CD4-positive, alpha-beta T cell treated with Interleukin-17A for 4 hours (primary cell): ENCODE results near the gene INHBC.
A peak's percentile ranks its signal among the peaks of the same experiment; 100 is the strongest.
"Not testable (repeated sequence)": the region's sequence is repeated elsewhere in the genome, so short reads cannot be mapped to it uniquely, and the experiment has no call there.

Source experiments
- DNase-seq: peaks from one replicate; pipeline ENCODE4 v3.0.0-alpha.2; 2020; ENCODE audit warnings: mixed read lengths

Gene INHBC

DNA sequence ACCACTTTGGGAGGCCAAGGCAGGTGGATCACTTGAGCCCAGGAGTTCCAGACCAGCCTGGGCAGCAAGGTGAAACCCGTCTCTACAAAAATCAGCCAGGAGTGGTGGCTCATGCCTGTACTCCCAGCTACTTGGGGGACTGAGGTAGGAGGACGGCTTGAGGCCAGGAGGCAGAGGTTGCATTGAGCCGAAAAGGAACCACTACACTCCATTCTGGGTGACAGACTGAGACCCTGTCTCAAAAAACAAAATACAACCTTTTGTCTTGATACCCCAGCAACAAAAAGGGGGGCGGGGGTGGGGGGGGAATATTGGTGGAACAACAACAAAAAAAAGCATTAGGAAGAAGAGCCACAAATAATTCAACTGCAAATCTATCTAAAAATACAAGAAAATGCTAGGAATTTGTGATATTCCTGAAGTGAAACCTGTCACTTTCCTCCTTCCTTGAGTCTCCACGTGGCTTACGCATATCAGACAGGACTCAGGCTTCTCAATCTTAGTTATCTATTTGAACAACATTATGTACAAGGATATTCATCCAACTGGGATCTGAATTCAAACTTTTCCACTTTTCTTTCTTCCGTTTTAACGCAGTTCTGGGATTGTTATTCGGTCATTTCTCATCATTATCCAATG lies 5.0 kb upstream of the INHBC start:
- DNase-seq, result no peak

DNA sequence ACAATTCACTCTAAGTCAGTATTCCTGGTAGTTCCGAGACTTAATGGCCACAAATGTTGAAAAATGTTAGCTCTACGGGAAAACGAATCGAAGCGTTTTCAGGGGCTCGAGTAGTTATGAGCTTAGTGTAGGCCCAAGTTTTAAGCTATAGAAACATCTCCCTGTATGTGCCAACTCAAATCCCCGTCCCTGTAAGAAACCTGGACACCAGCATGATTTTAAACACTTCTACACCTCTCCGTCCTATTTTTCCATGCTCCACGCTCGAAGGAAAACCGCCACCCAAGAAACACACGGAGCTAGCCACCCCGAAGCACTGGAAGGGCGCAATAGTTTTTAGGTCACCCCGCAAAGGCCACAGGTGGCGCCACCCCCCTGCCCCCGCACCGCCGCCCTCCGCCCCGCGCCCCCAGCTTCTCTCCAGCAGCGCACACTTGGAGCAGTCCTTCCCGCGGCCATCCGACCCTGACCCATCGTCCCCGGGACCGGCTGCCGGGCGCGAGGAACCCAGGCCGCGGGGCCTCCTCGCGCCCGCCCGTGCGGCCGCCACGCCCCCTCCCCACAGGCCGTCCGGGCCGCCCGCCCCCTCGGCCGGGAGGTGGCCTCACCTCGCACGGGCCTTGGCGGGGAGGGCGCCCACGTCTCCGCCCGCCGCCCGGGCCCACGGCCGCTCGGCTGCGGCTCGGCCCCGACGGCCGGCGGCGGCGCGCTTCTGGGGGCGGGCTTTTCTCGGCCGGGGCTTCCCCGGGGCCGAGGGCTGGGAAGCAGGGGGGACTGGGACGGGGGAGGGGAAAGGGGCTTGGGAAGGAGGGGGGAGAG lies 4.3 kb upstream of the INHBC start:
- DNase-seq, result no peak

DNA sequence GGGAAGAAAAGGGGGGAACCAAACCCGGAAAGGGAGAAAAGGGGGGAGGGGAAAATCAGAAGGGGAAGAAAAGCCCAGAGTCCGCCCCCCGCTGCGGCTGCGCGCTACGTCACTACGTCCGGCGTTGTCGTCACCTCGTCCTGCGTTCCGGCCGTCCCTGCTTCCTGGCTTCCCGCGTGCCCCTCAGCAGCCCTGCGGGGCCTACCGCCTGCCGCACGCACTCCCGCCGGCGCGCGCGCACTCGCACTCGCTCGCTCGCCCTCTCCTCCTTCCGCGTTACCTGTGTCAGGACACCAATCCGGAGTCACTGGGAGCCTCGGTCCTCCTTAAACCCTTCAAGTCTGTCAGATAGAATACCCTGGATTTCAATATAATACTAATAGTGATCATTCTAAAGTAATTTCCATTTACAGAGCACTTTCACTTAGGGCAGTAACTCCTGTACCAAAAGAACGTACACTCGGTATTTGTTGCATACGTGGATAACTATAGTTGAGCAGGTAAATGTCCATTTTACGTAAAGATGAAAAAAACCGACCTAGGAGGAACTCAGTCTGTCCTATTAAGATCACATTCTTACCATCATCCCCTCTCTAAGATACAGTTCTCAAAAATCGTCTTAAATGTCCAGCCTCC lies 3.5 kb upstream of the INHBC start, which contains the start of gene R3HDM2:
Gene R3HDM2 (minus strand): TSS at position 113 of the 636 bp plus-strand sequence. CDS start 120,615 bp downstream, outside the sequence.
- peak; percentile 97 for DNase-seq

DNA sequence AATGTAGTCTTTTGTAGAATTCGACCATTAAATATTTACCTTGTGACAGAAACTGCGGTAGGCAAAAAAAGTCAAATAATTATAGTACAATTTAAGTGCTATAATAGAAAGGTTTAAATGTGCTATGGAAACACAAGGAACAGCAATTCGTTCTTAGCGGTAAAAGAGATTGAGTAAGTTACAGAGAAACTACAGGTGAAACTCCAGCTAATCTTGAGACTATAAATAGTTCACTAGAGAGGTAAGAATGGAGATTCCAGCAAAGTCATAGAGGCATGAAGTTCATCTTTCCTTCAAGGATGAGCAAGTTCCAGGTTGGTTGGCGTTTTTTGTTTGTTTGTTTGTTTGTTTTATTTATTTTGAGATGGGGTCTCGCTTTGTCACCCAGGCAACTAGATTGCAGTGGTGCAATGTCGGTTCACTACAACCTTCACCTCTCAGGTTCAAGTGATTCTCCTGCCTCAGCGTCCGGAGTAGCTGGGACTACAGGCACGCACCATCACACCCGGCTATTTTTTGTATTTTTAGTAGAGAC lies 2.9 kb upstream of the INHBC start:
- DNase-seq, result no peak

DNA sequence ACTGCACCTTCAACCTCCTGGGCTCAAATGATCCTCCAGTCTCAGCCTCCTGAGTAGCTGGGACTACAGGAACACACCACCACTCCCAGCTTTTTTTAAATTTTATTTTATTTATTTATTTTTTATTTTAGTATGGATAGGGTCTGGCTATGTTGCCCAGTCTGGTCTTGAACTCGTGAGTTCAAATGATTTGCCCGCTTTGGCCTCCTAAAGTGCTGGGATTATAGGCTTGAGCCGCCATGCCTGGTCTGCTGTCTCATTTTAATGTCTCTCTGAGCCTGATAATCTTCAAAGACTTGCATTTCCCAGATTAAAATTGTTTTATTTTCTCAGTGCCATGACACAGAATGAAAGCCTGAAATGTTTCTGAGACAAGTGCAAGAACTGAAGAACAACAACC lies 1.2 kb upstream of the INHBC start:
- DNase-seq, result no peak

DNA sequence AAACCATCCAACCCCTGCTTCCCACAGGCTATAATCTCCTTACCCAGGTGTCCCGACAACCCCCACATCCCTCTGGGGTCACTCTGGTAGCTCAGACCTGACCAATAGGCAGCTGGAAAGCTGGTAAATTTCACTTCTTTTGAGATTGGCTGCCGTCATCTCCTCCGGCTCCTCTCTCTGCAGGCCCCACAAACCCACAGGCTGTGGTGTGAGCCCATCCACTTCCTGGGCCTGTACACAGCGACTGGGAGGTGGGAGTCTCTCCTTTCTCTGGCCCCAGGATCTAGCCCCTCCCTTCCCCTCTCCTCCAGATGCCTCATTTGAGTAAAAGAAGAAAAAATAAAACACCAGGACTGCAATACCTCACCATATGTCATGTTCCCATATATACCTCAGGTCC lies 709 bp downstream of the INHBC start:
- DNase-seq, result no peak

DNA sequence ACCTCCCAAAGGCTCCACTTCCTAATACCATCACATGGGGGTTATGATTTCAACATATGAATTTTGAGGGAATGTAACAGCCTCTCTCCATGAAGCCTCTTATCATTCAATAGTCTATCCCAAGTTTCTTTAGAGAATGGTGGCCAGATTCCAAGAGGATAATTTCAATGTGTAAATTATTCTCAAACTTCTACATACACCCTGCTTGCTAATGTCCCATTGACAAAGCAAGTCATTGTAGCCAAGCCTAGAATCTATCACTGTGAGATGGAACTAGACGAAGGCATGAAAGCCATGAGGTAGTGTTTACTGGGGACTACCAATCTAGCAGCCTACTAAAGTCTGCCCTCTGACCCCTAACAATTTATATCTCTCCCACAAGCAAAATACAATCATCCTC lies 3.8 kb downstream of the INHBC start:
- DNase-seq, result no peak

DNA sequence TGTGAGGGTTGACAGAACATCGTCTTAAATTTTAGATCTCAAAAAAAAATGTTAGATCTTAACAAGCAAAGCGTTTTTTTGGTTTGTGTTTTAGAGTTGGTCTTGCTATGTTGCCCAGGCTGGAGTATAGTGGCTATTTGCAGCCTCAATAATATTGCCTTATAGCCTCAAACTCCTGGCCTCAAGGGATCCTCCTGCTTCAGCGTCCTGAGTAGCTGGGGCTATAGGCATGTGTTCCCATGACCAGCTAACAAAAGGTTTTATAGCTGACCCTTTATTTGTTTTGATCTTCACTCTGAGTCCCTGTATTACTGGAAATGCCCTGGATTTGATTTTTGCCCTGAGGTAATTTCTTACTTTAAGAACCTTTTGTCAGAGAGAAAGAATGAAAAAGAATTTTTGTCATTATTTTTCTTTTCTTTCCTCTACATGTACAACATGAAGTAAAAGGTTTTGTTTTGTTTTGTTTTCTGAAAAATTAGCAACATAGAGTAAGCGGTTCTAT lies 5.2 kb downstream of the INHBC start:
- DNase-seq, result no peak

DNA sequence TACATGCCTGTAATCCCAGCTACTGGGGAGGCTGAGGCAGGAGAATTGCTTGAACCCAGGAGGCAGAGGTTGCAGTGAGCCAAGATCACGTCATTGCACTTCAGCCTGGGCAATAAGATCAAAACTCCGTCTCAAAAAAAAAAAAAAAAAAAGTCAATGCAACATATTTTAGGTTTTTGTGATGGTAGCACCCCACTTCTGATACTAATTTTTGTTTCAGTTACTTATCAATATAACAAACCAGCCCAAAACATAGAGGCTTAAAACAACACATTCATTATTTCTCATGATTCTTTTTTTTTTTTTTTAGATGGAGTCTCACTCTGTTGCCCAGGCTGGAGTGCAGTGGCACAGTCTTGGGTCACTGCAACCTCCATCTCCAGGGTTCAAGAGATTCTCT lies 6.8 kb downstream of the INHBC start:
- DNase-seq, result not testable (repeated sequence)

DNA sequence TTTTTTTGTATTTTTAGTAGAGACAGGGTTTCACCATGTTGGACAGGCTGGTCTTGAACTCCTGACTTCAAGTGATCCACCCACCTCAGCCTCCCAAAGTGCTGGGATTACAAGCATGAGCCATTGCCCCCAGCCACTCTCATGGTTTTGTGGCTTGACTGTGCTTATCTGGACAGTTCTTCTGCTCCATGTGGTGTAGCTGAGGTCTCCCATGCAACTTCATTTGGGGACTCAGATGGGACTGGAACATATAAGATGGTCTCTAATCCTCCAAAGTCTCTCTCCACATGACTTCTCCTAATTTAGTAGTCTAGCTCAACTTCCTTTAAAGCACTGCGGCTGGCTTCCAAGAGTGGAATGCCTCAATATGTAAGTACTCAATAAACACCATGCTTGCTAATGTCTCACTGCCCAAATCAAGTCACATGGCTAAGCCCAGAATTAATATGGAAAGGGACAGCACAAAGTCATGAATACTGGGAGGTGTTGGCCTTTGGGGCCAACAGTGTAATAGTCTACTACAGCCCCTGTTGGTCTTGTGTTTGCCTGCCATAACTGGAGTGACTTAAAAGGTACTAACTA lies 7.4 kb downstream of the INHBC start:
- DNase-seq, result no peak

DNA sequence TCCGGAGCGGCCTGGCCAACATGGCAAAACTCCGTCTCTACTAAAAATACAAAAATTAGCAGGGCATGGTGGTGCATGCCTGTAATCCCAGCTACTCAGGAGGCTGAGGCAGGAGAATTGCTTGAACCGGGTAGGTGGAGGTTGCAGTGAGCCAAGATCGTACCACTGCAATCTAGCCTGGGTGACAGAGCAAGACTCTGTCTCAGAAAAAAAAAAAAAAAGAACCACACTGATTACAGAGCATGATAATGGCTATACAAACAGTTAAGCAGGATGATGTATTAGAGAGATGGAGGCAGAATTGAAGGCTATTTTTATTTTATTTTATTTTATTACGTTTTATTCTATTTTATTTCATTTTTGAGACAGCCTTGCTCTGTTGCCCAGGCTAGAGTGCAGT lies 9.8 kb downstream of the INHBC start:
- DNase-seq, result not testable (repeated sequence)

DNA sequence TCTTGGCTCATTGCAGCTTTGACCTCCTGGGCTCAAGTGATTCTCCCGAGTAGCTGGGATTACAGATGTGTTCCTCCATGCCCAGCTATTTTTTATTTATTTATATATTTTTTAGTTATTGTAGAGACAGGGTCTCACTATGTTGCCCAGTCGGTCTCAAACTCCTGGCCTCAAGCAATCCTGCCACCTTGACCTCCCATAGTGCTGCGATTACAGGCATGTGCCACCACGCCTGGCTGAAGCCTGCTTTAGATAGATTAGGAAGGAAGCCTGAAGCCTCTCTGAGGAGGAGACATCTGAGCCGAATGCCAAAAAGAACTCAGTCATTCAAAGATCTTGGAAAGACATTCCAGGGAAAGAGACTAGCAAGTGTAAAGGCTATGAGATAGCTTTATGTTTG lies 10.2 kb downstream of the INHBC start:
- no peak for DNase-seq

DNA sequence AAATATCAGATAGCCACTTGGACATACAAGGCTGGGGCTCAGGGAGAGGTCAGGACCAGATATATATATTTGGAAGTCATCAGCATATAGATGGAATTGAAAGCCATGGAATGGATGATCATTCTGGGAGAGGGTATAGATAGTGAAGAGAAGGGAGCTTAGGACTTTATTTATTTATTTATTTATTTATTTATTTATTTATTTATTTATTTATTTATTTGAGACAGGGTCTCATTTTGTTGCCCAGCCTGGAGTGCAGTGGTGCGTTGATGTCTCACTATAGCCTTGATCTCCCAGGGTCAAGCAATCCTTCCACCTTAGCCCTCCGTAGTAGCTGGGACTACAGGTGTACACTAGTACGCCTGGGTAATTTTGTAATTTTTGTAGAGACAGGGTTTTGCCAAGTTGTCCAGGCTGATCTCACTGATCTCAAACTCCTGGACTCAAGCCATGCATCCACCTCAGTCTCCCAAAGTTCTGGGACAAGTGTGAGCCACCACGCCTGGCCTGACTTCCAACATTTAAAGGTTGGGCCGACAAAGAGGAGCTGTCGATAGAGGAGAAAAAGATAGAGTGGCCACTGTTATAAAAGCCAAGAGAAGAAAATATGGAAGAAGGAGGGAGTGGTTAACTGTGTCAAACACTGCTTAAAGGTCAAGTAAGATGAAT lies 11.8 kb downstream of the INHBC start:
- no peak for DNase-seq

DNA sequence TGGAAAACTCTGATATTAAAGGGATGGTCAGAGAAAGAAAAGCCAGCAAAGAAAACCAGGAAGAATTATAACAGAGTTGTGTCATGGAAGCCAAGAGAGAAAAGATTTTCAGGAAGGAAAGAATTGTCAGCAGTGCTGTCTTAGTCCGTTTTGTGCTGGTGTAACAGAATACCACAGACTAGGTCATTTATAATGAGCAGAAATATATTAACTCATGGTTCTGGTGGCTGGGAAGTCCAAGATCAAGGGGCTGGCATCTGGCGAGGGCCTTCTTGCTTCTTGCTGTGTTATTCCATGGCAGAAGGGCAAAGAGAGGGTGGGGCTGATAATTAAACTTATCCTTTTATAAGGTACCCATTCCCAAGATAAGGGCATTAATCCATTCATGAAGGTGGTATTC lies 14.1 kb downstream of the INHBC start:
- DNase-seq, result no peak

DNA sequence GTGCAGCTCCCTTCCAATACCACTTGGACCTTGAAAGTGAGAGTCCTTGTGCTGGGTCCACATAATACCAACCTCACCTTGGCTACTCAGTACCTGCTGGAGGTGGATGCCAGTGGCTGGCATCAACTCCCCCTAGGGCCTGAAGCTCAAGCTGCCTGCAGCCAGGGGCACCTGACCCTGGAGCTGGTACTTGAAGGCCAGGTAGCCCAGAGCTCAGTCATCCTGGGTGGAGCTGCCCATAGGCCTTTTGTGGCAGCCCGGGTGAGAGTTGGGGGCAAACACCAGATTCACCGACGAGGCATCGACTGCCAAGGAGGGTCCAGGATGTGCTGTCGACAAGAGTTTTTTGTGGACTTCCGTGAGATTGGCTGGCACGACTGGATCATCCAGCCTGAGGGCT lies 14.8 kb downstream of the INHBC start:
- no peak for DNase-seq

DNA sequence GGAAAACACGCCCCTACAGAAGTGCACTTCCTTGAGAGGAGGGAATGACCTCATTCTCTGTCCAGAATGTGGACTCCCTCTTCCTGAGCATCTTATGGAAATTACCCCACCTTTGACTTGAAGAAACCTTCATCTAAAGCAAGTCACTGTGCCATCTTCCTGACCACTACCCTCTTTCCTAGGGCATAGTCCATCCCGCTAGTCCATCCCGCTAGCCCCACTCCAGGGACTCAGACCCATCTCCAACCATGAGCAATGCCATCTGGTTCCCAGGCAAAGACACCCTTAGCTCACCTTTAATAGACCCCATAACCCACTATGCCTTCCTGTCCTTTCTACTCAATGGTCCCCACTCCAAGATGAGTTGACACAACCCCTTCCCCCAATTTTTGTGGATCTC lies 15.5 kb downstream of the INHBC start:
- DNase-seq, result no peak

DNA sequence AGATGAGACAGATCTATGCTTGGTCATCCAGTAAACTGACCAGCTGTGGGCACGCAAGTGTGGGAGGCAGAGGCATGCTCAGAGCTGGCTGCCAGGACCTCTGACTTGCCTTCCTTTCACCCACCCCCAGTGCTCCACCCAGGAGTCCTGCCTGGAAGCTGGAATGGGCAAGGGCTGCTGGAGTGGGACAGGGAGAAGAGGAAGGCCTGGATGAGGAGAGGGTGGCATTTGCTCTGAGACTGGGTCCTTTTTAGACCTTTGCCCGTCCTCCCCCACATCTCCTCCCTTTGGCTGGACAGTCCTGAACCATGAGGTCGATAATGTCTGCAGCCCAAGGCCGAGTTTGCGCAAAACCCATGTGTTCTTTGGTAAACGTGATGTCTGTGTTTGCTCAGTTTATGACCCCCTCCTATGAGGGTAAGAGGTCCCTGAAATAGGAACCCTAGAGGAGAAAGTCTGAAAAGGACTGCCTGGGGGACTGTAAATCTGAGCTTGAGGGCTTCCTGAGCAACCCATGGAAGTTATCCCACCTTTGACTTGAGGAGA lies 16.7 kb downstream of the INHBC start:
- DNase-seq, result no peak

DNA sequence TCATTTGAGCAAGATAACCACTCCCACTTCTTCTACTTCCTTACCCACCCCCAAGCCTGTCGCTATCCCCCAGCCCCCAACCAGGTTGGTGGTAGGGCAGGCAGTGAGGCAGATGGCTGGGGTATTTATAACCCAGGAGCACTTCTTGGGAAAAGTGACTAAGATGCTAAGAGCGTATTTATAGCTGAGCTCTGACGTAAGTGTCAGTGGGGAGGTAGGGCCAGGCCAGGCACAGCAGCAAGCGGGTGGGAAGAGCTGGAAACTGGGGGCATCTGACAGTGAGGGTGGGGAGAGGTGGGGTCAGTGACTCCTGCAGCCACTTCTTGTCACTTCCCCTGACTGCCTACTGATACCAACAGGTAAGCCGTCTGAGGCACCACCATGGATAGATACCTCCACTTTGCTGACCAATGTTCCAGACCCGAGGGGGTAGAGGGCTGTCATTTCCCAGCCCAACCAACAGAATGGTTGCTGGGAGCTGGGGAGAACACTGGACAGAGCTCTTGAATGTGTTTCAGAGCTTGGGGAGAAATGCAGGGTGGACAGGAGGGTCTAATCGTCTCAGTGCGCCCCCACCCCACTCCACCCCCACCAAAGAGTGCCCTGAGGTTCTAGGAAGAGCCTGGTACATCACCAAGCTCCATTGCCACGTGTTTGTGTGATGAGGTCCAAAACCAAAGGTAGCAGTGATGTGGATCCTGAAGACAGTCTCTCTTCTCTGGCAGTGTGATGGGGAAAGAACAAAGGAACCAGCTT lies 17.8 kb downstream of the INHBC start:
- no peak for DNase-seq

DNA sequence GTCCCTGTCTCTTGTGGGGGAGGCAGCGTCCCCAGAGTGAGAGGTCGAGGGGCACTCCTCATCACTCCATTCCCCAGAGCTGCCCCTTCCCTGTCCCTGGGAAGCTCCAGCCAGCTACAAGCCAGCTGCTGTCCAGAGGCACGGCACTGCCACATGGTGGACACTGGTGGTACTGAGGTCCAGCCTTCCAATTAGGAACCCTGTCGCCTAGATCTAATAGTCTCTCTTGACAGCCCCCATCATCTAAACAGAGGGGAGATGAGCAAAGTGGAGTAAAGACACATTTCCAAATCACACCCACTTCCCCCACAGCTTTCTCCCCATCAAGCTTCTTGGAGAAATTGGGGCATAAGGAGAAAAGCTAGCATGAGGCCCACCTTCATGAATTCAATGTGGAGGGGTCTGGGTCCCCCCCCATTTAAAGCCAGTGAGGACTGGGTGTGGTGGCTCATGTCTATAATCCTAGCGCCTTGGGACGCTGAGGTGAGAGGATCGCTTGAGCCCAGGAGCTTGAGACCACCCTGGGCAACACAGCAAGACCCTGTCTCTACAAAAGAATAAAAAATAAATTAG lies 18.4 kb downstream of the INHBC start:
- DNase-seq, result peak; percentile 58

DNA sequence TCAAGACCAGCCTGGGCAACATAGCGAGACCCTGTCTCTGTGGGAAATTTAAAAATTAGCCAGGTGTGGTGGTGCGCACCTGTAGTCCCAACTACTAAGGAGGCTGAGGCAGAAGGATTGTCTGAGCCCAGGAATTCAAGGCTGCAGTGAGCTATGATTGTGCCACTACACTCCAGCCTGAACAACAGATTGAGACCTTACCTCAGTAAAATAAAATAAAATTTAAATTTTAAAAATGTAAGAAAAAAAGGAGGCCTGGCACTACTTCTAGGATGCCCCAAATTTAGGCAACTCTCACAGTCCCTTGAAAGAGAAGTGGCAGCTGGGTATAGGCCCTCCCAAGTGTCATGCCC lies 19.6 kb downstream of the INHBC start:
- no peak for DNase-seq
